Limb (tissue), 2 donors: Measurements from ENCODE around the gene FBXO42.

Experiments used
- DNase-seq, 2 donors: peaks; one replicate each; pipeline ENCODE4 v3.0.0-alpha.2; 2016; ENCODE audit errors: extremely low spot score in 2 of 2

FBXO42 gene

DNA sequence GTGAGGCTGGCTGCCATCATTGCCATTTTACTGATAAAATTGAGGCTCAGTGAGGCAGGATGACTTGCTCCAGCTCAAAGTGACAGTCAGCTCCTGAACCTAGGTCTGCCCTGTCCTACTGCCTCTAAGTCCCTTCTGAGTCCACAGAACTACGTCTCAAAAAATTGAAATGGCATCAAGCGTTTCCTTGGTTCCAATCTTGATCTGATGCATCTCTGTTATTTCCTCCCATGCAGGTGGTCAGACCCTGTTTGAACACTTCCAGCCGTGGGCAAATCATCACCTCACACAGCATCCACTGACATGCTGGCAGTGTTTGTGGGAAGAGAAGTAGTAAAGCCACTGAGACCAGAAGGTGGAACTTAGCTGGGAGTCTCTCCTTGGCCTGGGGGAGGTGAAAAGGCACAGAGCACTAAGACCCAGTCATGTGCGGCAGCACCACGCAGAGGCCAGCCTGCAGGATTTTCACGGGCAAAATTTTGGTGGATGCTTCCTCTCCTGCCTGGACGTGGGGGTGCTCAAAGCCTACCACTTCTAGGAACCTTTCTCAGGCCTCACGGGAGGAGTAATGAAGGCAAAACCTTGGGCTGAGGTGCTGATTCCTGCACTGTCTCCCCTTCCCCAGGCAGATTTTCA lies 107.5 kb downstream of the FBXO42 start:
- DNase-seq, result no peak

DNA sequence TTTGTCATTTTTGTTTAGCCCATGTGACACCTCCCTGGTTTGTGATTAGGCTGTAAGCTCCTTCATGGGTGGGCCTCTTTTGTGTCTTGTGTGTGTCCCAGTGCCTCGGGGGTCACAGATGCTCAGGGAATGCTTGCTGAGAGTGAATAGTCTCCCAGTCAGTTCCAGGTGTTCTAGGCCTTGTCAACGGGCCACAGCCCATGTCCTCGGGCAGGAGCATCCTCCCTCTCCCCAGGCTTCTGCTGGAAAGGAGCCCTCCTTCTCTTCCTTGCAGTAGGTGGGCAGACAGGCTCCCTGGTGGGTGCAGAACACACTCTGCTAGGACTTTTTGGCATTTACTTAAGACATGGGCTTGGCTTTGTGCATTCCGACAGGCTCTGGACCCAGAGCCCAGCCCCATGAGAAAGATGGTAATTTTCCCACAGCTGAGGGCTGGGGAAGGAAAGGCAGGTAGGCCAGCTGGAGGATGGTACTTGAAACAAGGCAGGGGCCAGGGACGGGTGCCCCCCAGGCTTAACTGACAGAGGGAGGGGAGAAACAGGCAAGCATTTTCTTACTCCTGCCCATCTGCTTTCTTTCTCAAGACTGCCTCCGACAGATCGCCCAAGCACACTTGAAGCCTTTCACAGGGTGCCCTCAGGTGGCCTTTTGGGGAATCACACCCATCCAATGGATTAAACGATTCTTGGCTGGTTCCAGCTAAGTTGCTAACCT lies 108.2 kb downstream of the FBXO42 start:
- DNase-seq, result peak; percentile 78 to 88

DNA sequence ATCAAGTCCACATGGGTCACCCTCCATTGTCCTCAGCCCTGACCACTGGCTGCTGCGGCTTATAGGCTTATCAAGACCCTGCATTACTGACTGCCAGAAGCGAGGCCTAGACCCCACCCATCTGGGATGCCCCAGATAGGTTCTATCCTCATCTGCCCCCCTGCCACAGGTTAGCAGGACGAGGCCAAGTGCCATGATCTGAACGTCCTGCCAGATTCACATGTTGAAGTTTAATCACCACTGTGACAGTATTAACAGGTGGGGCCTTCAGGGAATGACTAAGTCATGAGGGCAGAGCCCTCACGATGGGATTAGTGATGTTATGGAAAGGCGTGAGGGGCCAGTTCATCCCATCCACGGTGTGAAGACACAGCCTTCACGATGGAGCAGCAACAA lies 109.1 kb downstream of the FBXO42 start:
- no peak for DNase-seq

DNA sequence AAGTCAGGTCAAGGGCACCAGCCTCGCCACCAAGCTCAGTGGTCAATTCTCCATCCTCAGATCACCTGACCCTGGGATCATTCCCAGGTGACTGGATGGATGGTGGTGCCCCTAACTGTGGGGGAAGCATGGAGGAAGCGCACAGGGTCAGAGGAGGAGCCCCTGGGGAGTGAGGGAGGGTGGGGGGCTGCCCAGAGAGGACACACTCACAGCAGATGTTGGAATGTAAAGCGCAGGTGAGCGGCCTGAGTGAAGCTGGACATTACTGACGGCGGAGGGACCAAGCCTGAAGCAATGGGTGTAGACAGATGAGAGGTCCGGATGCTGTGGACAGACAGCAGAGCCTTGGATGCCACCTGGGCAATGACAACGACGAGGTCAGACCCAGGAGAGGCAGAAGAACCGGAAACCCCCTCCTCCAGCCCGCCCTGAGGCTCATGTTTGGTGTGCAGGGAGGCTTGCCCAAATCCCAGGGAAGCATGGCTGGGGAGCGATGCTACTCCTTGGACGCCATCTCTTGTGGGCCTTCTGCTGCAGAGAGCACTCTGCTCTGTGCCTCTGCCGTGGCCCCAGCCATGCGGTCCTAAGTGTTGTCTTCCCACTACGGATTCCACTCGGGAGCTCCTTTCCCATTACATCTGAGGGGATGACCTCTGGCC lies 109.6 kb downstream of the FBXO42 start:
- DNase-seq, result no peak

DNA sequence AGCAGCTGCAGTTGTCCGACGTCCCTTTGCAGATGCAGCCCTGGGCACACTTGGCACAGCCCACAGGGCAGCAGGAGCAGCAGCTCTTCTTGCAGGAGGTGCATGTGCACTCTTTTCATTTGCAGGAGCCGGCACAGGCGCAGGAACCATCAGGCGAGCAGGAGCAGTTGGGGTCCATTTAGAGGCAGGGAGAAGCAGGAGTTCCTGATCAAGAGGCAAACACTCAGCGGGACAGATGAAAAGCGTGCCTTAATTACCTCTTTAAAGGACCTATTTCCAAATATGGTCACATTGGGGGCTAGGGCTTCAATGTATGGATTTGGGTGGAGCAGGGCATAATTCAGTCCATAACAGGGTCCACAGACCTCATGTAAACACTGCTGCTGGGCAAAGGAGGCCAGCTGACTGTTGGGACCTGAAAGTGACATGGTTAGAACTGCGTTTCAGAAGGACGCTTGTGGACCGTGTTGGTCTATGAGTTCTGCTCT lies 111.0 kb downstream of the FBXO42 start:
- no peak for DNase-seq

DNA sequence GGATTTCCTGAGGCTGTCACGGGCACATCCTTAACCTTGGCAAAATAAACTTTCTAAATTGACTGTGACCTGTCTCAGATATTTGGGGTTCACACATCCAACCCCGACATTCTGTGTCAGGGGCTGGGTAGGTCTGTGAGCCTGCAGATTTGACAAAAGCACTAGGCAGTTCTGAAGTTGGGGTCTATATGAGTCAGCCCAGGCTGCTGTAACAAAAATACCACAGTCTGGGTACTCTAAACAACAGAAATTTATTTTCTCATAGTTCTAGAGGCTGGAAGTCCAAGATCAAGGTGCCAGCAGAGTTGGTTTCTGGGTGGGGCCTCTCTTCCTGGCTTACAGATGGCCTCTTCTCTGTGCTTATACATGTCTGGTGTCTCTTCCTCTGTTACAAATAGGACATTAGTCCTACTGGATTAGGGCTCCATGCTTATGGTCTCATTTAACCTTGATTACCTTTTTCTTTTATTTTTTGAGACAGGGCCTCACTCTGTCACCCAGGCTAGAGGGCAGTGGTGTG lies 112.2 kb downstream of the FBXO42 start:
- DNase-seq, result no peak

DNA sequence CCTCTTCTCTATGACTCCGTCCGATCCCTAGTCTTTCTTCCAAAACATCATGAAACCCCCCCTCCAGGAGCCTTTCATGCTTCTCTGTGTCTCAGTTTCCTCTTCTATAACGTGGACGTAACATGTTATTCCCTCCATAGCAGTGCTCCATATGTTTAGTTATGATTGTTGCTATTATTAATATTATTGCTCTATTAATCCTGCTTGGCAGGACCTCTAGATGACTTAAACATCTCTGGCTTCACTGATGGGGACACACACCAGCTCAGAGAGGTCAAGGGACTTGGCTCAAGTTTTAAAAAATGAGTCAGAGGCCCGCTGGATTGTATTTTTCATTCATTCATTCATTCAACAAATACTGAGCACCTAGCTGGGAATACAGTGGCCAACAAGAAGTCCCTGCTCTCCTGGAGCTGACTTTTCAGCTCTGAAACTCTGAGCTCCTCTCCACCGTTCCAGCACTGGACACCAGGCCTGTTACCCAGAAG lies 114.9 kb downstream of the FBXO42 start:
- no peak for DNase-seq

DNA sequence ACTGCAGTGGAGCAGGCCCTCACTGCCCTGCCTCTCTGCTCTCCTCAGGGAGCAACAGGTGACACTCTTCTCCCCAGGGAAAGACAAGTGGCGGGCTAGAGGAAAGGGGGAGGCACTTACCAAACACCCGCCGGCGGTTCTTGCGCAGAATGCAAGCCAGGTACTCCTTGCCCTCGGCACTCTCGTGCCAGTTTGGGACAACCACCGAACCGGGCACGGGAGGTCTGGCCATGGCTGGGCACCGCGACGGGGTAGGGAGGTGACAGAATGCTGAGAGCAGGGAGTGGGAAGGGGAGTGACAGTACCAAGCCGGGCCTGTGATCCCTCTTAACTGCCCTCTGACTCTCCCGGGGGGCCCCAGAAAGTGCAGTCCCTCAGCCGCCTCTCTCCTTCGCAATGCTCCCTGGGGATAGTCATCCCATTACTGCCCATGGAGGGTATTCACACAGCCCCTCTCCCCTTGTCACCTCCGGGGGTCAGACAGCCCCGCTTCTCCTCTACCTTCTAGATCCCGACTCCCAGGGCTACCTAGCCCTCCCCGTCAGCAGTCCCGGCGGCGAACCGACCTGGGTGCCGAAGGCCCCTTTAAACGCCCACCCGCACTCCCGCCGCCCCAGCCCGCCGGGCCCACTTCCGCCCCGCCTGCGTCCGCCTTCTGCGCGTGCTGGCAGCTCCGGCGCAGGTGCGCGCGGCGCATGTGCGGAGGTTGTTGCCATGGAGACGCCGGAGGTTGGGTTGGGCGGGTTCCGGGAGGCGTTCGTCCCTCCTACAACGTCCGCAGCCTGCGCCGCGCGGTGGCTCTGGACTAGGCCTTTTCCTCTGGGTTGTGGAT lies 115.6 kb downstream of the FBXO42 start, which contains the start of gene CPLANE2:
Gene CPLANE2, minus strand, starts transcription at position 673 of the 832 bp plus-strand sequence. Its CDS starts 441 bp downstream, at position 232.
- peak; percentile 92 to 97 for DNase-seq

DNA sequence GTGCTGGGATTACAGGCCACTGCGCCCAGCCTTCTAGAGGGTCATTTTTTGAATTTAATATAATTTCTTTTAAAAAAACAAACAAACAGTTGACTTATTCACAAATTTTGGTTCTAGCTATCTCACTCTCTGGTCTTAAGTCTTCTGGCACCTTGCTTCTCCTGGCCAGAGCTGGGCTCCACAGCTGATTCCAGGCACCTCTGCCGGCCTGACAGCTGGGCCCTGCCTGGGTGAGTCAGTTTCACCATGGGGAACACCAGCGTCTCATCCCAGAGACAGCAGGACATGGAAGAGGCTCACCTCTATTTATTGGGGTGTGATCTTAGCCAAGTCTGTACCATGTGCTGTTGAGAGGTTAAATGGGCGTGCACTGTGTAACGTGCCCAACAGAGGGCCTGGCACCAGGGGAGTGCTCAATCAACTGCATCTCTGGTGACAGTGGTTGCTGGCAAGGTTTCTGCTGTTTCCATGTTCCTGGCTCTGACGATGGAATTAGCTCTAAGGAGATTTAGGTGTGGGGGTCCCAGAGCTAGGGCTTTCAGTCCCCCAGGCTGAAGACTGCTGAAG lies 116.3 kb downstream of the FBXO42 start:
- DNase-seq, result no peak

DNA sequence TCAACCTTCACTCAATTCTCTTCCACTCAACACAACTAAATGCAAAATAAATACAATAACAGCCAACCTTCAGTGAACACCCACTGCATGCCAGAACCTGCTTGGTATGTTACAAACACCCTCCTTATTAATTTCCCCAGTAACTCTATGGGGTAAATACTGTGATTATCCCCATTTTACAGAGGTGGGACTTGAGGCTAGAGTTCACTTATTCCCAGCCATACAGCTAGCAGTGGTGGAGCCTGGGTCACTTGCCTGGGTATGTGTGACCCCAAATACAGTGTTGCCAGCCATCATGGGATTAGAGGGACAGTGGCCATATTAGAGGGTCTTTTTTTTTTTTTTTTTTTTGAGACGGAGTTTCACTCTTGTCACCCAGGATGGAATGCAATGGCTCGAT lies 116.9 kb downstream of the FBXO42 start:
- no peak for DNase-seq

DNA sequence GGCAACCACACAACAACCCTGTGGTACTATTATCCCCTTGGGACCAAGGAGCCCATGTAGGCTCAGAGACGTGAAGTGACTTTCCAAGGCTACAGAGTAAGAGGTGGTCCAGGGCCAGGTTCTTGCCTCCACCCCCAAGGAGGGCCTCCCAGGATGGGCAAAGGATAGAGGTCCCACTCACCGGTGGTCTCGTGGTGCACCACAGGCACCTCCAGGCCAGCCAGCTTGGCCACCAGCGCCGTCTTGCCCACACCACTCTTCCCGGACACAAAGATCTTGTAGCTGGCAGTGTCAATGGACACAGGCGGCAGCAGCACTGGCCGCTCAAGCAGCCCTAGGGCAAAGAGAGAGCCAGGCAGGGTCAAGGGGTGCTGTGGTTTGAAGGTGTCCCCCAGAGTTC lies 118.8 kb downstream of the FBXO42 start:
- DNase-seq, result no peak

DNA sequence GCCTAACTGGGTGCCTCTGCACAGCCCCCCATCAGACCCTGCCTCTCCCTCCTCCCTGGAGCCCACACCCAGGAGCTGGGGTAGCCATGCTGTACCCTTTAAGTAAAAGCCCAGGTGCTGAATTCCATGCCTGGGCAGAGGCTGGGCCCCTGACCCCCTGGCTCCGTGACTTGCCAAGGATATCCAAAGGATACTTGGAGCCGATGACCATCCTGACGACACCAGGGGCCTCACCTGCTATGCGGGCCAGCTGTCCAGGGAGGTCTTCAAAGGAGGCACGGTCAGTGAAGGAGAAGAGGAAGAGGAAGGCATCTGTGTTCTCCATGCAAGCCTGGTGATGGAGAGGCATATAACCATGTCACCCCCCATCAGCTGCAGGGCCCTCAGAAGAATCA lies 120.0 kb downstream of the FBXO42 start:
- DNase-seq, result no peak

DNA sequence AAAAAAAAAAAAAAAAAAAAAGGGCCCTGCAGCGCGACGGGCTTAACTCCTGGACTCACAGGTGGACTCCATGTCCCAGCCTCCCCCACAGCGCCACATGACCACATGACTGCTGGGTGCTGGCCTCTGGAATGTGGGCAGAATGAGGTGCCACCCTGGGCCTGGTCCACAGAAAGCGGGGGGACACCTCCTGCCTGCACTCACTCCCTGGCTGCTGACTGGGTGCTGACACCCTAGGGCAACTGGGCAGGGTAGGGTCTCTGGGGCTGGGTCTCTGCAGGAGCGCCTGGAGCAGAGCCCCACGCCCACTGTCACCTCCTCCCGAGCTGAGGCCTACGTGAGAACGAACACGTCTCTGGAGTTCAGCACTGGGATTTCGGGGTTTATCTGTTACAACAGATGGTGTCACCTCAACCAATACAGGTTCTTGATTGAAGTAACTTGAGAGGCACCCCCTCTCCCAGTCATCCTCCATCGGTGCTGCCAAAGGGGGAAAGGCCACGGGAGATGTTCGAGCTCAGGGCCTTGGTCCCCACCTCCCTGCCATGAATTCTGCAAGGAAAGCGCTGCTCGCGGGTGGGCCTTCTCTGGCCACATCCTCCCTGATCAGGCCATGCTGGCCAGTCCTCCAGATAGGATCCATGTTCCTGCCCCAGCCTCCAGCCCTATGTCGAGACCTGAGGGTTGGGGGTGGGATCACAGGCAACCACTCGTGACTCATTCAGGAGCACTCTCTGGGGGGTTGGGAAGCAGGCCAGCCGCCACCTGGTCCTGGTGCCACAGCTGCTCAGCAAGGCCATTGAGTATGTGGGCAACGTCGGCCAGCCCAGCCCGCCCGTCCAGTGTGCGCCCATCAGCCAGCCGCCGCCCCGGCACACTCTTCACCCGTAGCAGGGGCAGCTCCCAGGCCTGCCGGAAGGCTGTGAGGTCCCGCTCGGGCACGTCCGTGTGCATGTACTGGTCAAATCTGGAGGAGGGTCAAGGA lies 120.7 kb downstream of the FBXO42 start:
- no peak for DNase-seq

DNA sequence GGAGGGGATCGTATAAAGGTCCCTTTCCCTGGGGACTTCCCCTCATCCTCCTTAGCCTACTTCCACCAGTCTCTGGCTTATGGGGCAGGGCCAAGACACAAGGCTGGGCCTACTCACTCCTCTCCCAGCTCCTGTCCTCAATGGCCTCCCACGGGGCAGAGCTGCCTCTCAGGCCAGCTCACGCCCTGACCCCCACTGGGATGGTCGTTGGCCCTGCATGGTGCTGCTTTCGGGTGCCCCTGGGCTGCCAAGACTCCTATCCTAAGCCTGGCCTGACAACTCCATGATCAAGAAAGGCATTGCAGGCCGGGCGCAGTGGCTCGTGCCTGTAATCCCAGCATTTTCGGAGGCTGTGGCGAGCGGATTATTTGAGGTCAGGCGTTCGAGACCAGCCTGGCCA lies 121.5 kb downstream of the FBXO42 start:
- DNase-seq, result no peak

DNA sequence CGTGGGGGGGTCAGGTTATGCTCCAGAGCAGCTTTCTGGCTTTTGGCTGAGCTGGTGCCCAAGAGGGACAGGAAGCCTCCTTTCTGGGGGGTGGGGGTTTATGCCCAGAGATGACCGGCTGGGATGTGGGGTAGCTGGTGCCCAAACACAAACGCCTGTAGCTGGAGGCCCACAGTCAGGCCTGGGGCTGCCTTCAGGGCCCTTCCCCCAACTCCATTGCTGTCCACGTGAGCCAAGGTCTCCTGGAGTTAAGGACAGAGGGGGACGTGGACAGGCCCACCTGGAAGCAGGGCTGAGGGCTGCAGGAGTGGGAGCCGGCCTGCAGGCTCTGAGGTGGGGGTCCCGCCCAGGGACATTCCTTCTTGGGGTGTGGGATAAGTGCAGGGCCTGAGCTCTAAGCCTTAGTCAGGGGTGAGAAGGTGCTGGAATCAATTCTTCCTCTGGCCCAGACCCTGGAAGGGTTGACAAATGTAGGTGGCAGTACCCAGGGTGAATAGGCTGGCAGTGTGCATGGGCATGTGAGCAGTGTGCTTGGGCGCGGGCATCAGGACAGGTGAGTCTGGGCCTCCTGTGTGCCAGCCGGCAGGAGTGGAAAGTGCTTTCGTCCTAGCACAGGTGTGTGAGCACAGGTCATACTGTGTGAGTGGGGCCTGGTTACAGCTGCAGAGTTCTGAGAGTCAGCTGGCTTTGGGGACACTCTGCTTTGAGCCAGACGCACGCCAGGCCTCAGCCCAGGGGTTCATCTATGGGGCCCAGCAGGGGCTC lies 122.1 kb downstream of the FBXO42 start:
- DNase-seq, result no peak

DNA sequence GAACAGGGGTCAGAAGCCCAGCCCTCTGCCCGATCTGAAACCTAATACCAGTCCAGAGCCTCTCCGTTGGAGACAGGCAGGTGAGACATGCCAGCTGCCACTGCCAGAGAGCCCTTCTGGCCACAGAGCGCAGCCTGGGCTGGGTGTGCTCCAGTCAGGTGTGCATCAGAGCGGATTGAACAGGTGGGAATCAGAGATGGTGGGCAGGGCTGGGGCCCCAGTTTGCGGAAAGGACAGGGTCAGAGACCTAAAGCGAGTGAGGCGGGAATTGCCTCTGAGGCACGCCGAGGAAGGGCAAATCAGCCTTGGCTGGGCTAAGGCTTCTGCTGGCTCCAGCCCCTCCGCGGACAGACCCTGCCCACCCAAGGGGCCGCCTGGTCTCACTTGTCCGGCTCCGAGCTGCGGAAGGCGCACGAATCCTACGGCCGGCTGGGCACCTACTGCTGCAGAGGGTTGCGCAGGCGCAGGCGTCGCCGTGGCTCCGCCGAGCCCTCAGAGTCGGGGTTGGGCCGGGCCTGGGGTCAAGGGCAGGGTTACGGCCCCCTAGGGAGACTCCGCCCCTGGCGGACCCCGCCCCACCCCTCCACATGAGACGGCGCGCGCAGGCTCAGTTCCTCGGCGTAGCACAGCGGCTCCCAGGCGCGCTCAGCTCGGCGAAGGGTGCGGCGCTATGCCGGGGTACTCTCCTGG lies 125.6 kb downstream of the FBXO42 start:
- peak in 1 of 2 donors; percentile 67 for DNase-seq

DNA sequence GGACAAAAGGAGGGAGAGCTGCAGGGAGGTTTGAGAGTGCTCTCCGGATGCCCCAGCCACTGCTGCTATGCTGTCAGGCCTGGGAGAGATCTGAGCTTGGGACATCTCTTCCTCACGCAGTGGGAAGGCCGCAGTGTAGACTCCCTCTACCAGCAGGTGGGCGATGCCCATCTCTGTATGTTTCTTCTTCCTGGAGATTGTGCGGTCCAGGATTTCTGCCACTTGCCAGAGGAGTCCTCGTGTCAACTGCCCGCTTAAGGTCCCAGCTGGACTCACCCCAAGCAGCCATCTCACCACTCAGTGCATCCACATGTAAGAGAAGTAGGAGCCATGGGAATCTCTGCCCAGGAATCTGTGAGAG lies 126.2 kb downstream of the FBXO42 start:
- no peak for DNase-seq

DNA sequence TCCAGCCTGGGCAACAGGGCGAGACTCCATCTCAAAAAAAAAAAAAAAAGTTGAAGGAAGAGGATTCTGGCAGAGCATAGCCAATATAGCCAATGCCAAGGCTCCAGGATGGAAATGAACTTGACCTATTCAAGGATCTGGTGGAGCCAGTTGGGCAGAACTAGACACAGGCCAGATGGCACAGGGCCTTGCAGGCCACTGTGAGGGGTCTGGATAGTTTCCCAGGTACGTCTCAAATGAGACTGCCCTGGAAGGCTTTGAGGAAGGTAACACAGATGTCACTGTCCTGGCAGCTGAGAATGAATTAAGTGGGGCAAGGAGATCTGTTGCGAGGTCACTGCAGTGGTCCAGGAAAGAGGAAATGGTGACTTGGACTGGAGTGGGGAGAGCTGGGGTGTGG lies 127.8 kb downstream of the FBXO42 start:
- no peak for DNase-seq
